GM23338 (cell line): ENCODE results near the gene CCDC74B.

Source experiments
- CREB1 ChIP-seq: fragments of 250-450 bp; sonication (Bioruptor Pico); IDR thresholded peaks from 2 replicates; pipeline ENCODE4 v1.5.0; 2020; ENCODE audit warnings: low read depth, mild to moderate bottlenecking, moderate library complexity
- EZH2 ChIP-seq: fragments of 200-600 bp; sonication (generic); IDR thresholded peaks from one replicate; pipeline ENCODE4 v1.8.0; 2017; ENCODE audit warnings: antibody characterized with exemption, mild to moderate bottlenecking, low read depth; ENCODE audit not compliant: unreplicated experiment
- POLR2AphosphoS5 ChIP-seq: IDR thresholded peaks from 2 replicates; pipeline ENCODE4 v1.6.1; 2016; ENCODE audit warnings: antibody characterized with exemption, low read depth
- ZNF331 ChIP-seq: fragments of 250-450 bp; sonication (Bioruptor Pico); IDR thresholded peaks from 2 replicates; pipeline ENCODE4 v1.5.0; 2020; ENCODE audit warnings: low read depth, mild to moderate bottlenecking, moderate library complexity
- TF ChIP-seq, protein P1 (sequence below), 2 experiments: fragments of 200-600 bp in 1 of 2; sonication (generic) in 1 of 2; conservative IDR thresholded peaks; 2 replicates each; pipeline versions ENCODE4 v1.5.1 to v1.6.1; 2016 to 2017; ENCODE audit warnings: antibody characterized with exemption in 2 of 2, low read depth in 2 of 2, mild to moderate bottlenecking in 2 of 2, moderate library complexity in 1 of 2
- TF ChIP-seq, protein P2 (sequence below): IDR thresholded peaks from one replicate; pipeline ENCODE4 v1.6.1; 2018; ENCODE audit warnings: antibody characterized with exemption; ENCODE audit not compliant: unreplicated experiment

- peak; percentile 75 for TF ChIP-seq POLR2AphosphoS5
- no peak for TF ChIP-seq EZH2
- peak; percentile 97 for TF ChIP-seq CREB1 (CRISPR knock-in tag)
- TF ChIP-seq, protein P1, sequence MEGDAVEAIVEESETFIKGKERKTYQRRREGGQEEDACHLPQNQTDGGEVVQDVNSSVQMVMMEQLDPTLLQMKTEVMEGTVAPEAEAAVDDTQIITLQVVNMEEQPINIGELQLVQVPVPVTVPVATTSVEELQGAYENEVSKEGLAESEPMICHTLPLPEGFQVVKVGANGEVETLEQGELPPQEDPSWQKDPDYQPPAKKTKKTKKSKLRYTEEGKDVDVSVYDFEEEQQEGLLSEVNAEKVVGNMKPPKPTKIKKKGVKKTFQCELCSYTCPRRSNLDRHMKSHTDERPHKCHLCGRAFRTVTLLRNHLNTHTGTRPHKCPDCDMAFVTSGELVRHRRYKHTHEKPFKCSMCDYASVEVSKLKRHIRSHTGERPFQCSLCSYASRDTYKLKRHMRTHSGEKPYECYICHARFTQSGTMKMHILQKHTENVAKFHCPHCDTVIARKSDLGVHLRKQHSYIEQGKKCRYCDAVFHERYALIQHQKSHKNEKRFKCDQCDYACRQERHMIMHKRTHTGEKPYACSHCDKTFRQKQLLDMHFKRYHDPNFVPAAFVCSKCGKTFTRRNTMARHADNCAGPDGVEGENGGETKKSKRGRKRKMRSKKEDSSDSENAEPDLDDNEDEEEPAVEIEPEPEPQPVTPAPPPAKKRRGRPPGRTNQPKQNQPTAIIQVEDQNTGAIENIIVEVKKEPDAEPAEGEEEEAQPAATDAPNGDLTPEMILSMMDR (conservative IDR thresholded peaks at IDR 0.05; ENCODE audit: low read depth in 2 of 2) = no peak; a peak in 1 of 4 replicates
- TF ChIP-seq, protein P2, sequence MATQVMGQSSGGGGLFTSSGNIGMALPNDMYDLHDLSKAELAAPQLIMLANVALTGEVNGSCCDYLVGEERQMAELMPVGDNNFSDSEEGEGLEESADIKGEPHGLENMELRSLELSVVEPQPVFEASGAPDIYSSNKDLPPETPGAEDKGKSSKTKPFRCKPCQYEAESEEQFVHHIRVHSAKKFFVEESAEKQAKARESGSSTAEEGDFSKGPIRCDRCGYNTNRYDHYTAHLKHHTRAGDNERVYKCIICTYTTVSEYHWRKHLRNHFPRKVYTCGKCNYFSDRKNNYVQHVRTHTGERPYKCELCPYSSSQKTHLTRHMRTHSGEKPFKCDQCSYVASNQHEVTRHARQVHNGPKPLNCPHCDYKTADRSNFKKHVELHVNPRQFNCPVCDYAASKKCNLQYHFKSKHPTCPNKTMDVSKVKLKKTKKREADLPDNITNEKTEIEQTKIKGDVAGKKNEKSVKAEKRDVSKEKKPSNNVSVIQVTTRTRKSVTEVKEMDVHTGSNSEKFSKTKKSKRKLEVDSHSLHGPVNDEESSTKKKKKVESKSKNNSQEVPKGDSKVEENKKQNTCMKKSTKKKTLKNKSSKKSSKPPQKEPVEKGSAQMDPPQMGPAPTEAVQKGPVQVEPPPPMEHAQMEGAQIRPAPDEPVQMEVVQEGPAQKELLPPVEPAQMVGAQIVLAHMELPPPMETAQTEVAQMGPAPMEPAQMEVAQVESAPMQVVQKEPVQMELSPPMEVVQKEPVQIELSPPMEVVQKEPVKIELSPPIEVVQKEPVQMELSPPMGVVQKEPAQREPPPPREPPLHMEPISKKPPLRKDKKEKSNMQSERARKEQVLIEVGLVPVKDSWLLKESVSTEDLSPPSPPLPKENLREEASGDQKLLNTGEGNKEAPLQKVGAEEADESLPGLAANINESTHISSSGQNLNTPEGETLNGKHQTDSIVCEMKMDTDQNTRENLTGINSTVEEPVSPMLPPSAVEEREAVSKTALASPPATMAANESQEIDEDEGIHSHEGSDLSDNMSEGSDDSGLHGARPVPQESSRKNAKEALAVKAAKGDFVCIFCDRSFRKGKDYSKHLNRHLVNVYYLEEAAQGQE = no peak
- no peak for TF ChIP-seq ZNF331 (CRISPR knock-in tag)
Observed at GRCh38 chr2:130181325-130181879, 36.5 kb upstream of the CCDC74B start, which contains the start of gene SMPD4.
